C4-2B (cell line): Measurements from ENCODE around the gene KLK6.

Source experiments
- ZFX ChIP-seq: fragments of 450-650 bp; IDR thresholded peaks from 2 replicates; pipeline ENCODE4 v1.6.1; 2017
- TF ChIP-seq, protein P1 (sequence below): fragments of 450-650 bp; conservative IDR thresholded peaks from 2 replicates; pipeline ENCODE4 v1.5.1; 2017; ENCODE audit warnings: mild to moderate bottlenecking

DNA sequence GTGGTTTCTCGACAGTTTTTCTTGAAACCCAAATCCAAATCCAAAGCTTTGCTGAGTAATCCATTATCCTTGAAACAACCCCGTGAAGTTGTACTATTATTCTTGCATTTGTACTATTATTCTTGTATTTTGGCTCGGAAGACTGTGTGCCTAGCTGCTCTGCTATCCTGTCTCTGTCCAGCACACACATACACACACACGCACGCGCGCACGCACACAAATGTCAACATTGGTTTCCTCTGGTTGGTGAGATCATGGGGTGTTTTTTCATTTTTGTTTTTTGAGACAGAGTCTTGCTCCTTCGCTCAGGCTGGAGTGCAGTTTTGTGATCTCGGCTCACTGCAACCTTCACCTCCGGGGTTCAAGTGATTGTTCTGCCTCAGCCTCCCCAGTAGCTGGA is 43.2 kb downstream of the KLK6 start:
- TF ChIP-seq, protein P1, sequence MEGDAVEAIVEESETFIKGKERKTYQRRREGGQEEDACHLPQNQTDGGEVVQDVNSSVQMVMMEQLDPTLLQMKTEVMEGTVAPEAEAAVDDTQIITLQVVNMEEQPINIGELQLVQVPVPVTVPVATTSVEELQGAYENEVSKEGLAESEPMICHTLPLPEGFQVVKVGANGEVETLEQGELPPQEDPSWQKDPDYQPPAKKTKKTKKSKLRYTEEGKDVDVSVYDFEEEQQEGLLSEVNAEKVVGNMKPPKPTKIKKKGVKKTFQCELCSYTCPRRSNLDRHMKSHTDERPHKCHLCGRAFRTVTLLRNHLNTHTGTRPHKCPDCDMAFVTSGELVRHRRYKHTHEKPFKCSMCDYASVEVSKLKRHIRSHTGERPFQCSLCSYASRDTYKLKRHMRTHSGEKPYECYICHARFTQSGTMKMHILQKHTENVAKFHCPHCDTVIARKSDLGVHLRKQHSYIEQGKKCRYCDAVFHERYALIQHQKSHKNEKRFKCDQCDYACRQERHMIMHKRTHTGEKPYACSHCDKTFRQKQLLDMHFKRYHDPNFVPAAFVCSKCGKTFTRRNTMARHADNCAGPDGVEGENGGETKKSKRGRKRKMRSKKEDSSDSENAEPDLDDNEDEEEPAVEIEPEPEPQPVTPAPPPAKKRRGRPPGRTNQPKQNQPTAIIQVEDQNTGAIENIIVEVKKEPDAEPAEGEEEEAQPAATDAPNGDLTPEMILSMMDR, result no peak
- TF ChIP-seq ZFX, result no peak
